NT2/D1 (cell line): ENCODE measurements around the gene CRELD1.
"Not testable (repeated sequence)": the region's sequence is repeated elsewhere in the genome, so short reads cannot be mapped to it uniquely, and the experiment has no call there.

ENCODE experiments used
- DNase-seq: peaks from one replicate; pipeline ENCODE4 v3.0.0-alpha.2; 2011; ENCODE audit warnings: low read depth, low spot score
- H3K27me3 ChIP-seq: 2 replicates; pipeline ENCODE4 v1.6.0; 2011; ENCODE audit warnings: mild to moderate bottlenecking; ENCODE audit not compliant: insufficient read length, insufficient read depth
- H3K36me3 ChIP-seq: 2 replicates; pipeline ENCODE4 v1.6.1; 2011; ENCODE audit warnings: mild to moderate bottlenecking, low read length, mixed read lengths; ENCODE audit not compliant: insufficient read depth, insufficient read length
- H3K4me1 ChIP-seq: 2 replicates; pipeline ENCODE4 v1.5.1; 2011; ENCODE audit not compliant: insufficient read depth, insufficient read length
- H3K4me3 ChIP-seq: 2 replicates; pipeline ENCODE4 v1.5.1; 2011; ENCODE audit warnings: low read depth; ENCODE audit not compliant: insufficient read length
- H3K9ac ChIP-seq: 2 replicates; pipeline ENCODE4 v1.6.0; 2011; ENCODE audit warnings: low read depth; ENCODE audit not compliant: insufficient read length
- H3K9me3 ChIP-seq: 2 replicates; pipeline ENCODE4 v1.5.1; 2011; ENCODE audit warnings: mild to moderate bottlenecking, low read length; ENCODE audit not compliant: insufficient read depth
- SUZ12 ChIP-seq: IDR thresholded peaks from 2 replicates; pipeline ENCODE4 v1.6.1; 2011; ENCODE audit not compliant: insufficient read length, insufficient read depth; ENCODE audit errors: extremely low read depth
- YY1 ChIP-seq: IDR thresholded peaks from 2 replicates; pipeline ENCODE4 v1.6.1; 2011; ENCODE audit not compliant: insufficient read length, insufficient read depth
- ZNF274 ChIP-seq: IDR thresholded peaks from 2 replicates; pipeline ENCODE4 v1.6.1; 2011; ENCODE audit warnings: mild to moderate bottlenecking, low read depth, low read length

The CRELD1 gene

GRCh38 chr3:9890249-9891071 lies 43.2 kb upstream of the CRELD1 start, which contains the start of gene JAGN1:
TSS of gene JAGN1 (plus strand) at chr3:9890610. CDS start at chr3:9890723, 113 bp downstream.
- H3K4me1 ChIP-seq = peaks cover 2% of the 10 kb centered on the region
- TF ChIP-seq SUZ12 = no peak
- TF ChIP-seq YY1 = no peak
- no peak for TF ChIP-seq ZNF274
- no peaks in the 10 kb centered on the region for H3K9me3 ChIP-seq
- H3K36me3 ChIP-seq = peaks cover 32% of the 10 kb centered on the region
- H3K27me3 ChIP-seq = no peaks in the 10 kb centered on the region
- H3K4me3 ChIP-seq = peak within 1 kb of the TSS; percentile 95
- H3K9ac ChIP-seq = peak within 1 kb of the TSS; percentile 100
- DNase-seq = peak; percentile 83

GRCh38 chr3:9891072-9891622 lies 42.5 kb upstream of the CRELD1 start:
- TF ChIP-seq SUZ12 (no peak), YY1 (no peak), ZNF274 (no peak)
- no peak for DNase-seq
- H3K4me3 ChIP-seq = peak overlapping the region; percentile 95
- peaks cover 35% of the 10 kb centered on the region for H3K36me3 ChIP-seq
- H3K9me3 ChIP-seq = no peaks in the 10 kb centered on the region
- H3K9ac ChIP-seq = peak overlapping the region; percentile 100
- peaks cover 2% of the 10 kb centered on the region for H3K4me1 ChIP-seq
- H3K27me3 ChIP-seq = no peaks in the 10 kb centered on the region

- H3K36me3 ChIP-seq = peaks cover 40% of the 10 kb centered on the region
- H3K9ac ChIP-seq = no peak overlapping the region
- no peak for DNase-seq
- TF ChIP-seq YY1 (no peak), ZNF274 (no peak), SUZ12 (no peak)
- H3K27me3 ChIP-seq = no peaks in the 10 kb centered on the region
- no peaks in the 10 kb centered on the region for H3K9me3 ChIP-seq
- H3K4me3 ChIP-seq = no peak overlapping the region
- H3K4me1 ChIP-seq = peaks cover 5% of the 10 kb centered on the region
These were observed 39.9 kb upstream of the CRELD1 start for GRCh38 chr3:9893739-9894138.

- H3K9me3 ChIP-seq, DNase-seq, H3K4me3 ChIP-seq, H3K4me1 ChIP-seq, H3K9ac ChIP-seq, H3K27me3 ChIP-seq: not testable (repeated sequence)
- H3K36me3 ChIP-seq = peaks cover 40% of the 10 kb centered on the region
These were observed 37.9 kb upstream of the CRELD1 start for GRCh38 chr3:9895715-9896114.

GRCh38 chr3:9896755-9897407 lies 36.8 kb upstream of the CRELD1 start:
- peaks cover 36% of the 10 kb centered on the region for H3K36me3 ChIP-seq
- not testable (repeated sequence) for H3K4me1 ChIP-seq, H3K4me3 ChIP-seq, H3K27me3 ChIP-seq, DNase-seq, H3K9me3 ChIP-seq, H3K9ac ChIP-seq

GRCh38 chr3:9897408-9898372 lies 35.9 kb upstream of the CRELD1 start:
- TF ChIP-seq ZNF274 (no peak), YY1 (no peak), SUZ12 (no peak)
- no peak for DNase-seq
- Histone ChIP-seq H3K36me3 (peaks cover 27% of the 10 kb centered on the region), H3K9me3 (no peaks in the 10 kb centered on the region), H3K27me3 (no peaks in the 10 kb centered on the region), H3K4me3 (no peak overlapping the region), H3K4me1 (peaks cover 6% of the 10 kb centered on the region), H3K9ac (no peak overlapping the region)
